NCI-H82 treated with DMSO at 0.1 percent for 48 hours (cell line): Measurements from ENCODE around the gene ITCH.

Experiments used
- DNase-seq: peaks from one replicate; lab custom pipeline; 2025; ENCODE audit not compliant: unreplicated experiment; lab: John Stamatoyannopoulos, UW

The ITCH gene

GRCh38 chr20:34544109-34544796, 181.2 kb downstream of the ITCH start:
- DNase-seq: no peak

DNA sequence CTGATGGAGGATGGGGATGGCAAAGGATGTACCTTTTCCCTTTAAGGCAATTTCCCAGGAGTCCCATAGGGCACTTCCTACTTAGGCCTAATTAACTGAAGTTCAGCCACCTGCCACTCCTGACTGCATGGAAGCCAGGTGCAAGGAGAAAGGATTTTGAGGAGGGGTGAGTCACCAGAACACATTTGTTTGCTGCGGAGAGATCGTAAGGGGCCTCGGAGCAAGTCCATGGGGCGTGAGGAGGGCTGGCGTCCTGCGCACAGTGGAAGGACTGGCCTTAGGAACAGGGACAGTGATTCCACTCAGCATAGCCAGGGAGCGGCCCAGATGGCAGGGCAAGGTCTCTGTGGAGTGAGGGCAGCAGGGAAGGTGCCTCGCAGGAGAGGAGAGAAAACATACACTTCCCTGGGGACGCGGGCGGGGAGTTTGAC, 183.7 kb downstream of the ITCH start:
- DNase-seq: peak; percentile 84

- DNase-seq: no peak
These were observed 185.0 kb downstream of the ITCH start for GRCh38 chr20:34547844-34548613.

- DNase-seq: no peak
These were observed 186.3 kb downstream of the ITCH start for GRCh38 chr20:34549291-34549928.

- no peak for DNase-seq
These were observed 186.8 kb downstream of the ITCH start for GRCh38 chr20:34549929-34550305.

DNA sequence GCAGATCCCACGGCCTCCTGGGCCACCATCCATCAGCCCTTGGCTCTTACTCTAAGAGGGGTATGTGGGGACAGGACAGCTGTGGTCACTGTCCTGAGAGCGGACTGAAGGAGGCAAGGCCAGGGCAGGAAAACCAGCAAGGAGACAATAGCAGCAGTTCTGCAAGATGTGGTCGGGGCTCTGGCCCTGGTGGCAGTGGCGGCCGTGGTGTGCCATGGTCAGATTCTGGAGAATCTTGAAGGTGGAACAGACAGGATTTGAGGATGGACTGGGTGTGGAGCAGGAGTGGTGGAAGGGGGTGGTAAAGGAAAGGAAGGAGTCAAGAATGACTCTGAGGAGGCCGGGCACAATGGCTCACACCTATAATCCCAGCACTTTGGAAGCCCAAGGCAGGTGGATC, 189.5 kb downstream of the ITCH start:
- no peak for DNase-seq

DNA sequence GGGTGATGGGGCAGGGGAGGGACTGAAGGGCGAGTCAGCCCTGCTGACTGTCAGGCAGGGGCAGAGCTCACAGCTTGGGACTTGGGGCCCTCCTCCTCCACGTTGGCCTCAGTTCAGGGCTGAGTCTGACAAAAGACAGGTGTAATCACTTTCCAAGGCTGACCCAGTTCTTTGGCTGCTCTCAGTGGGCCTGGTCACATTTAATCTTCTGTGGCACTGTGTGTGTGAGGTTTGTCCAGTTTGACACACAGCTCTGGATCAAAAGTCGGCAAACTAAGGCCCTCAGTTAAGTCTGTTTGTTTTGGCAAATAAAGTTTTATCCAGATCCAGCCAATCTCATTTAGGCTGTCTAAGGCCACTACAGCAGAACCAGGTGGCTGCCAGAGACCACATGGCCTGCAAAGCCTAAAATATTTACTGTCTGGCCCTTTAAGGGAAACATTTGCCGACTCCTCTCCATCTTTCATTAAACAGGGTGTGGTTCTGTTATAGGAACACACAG, 190.3 kb downstream of the ITCH start:
- DNase-seq: peak; percentile 24

- DNase-seq: no peak
These were observed 194.9 kb downstream of the ITCH start for GRCh38 chr20:34557936-34558319.

- no peak for DNase-seq
These were observed 195.5 kb downstream of the ITCH start, which contains the start of gene MAP1LC3A for GRCh38 chr20:34558320-34559218. Gene MAP1LC3A, plus strand, starts transcription at chr20:34558718. Its CDS starts 151 bp downstream, at chr20:34558869.

GRCh38 chr20:34559311-34560140, 196.5 kb downstream of the ITCH start:
- no peak for DNase-seq

GRCh38 chr20:34560141-34560523, 197.1 kb downstream of the ITCH start:
- no peak for DNase-seq

DNA sequence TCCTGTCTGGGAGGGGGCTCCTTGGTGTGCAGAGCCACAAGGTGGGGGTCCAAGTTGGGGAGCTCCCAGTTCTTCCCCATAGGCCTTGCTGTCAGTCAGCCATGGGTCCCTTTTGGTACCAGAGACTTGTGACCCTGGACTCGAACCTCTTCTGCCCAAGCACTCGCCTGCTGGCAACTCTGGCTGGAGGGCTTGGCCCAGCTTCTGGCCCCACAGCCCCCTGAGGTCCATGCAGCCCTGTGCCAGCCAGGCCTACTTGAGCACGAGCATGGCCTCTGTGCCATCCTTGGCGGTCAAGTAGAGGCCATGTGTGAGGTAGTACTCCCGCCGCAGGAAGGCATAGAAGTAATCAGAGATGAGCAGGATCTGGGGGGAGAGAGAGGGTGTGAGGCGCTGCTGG, 197.5 kb downstream of the ITCH start:
- DNase-seq: no peak
